ENCODE measurements around the gene DXO.

The DXO gene

DNA sequence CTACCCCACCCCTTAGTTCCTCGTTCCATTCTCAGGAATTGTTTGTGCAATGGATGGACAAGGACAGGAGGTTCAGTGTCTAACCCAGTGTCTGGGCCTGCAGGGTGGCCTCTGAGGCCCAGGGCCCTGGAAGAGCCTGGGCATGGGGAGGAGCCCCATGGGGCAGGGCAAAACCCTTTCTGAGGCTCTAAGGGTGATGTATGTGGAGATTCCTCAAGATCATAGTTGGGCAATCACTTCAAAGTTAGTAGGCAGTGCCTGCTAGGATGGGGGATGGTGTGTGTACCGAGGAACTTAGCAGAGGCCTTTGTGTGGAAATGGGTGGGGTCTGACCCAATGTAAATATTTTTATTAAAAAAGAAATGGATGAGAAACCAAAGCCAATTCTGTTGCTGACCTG lies 51.1 kb downstream of the DXO start:
- no peak overlapping the region for H3K27ac ChIP-seq
- H3K27me3 ChIP-seq (ENCODE audit: insufficient read depth, low read depth, severe bottlenecking), result no peaks in the 10 kb centered on the region
- no peak overlapping the region for H3K4me3 ChIP-seq (ENCODE audit: low read depth, low read length)
- DNase-seq, result no peak
- H3K36me3 ChIP-seq, result no peaks in the 10 kb centered on the region
- H3K9me3 ChIP-seq (ENCODE audit: severe bottlenecking), result peaks cover 2% of the 10 kb centered on the region
- TF ChIP-seq, protein P1, sequence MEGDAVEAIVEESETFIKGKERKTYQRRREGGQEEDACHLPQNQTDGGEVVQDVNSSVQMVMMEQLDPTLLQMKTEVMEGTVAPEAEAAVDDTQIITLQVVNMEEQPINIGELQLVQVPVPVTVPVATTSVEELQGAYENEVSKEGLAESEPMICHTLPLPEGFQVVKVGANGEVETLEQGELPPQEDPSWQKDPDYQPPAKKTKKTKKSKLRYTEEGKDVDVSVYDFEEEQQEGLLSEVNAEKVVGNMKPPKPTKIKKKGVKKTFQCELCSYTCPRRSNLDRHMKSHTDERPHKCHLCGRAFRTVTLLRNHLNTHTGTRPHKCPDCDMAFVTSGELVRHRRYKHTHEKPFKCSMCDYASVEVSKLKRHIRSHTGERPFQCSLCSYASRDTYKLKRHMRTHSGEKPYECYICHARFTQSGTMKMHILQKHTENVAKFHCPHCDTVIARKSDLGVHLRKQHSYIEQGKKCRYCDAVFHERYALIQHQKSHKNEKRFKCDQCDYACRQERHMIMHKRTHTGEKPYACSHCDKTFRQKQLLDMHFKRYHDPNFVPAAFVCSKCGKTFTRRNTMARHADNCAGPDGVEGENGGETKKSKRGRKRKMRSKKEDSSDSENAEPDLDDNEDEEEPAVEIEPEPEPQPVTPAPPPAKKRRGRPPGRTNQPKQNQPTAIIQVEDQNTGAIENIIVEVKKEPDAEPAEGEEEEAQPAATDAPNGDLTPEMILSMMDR (IDR thresholded peaks at IDR 0.05; ENCODE audit: low read depth, low read length), result no peak
